AG08395 (cell line): ENCODE measurements around the gene KRTAP10-11.
"Not testable (repeated sequence)": the region's sequence is repeated elsewhere in the genome, so short reads cannot be mapped to it uniquely, and the experiment has no call there.

ENCODE experiments used
- DNase-seq: peaks from one replicate; pipeline ENCODE4 v3.0.0; 2012; ENCODE audit warnings: mixed read lengths, low spot score

The KRTAP10-11 gene

DNA sequence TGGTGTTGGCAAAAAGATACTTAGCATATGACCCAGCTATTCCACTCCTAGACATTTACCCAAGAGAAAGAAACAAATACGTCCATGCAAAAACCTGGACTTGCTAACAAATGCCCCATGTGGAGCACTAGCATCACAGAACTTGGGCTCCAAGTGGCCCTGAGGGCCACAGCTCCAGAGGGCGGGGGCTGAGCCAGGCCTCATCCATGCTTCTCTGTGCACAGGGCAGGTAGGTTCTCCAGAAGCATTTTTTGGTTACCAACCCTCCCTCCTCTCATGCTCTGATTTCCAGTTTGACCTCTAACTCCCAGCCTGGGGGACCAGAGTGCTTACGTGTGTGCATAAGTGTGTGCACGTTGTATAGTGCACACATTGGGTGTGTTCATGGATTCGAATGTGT, 18.5 kb downstream of the KRTAP10-11 start:
- no peak for DNase-seq

DNA sequence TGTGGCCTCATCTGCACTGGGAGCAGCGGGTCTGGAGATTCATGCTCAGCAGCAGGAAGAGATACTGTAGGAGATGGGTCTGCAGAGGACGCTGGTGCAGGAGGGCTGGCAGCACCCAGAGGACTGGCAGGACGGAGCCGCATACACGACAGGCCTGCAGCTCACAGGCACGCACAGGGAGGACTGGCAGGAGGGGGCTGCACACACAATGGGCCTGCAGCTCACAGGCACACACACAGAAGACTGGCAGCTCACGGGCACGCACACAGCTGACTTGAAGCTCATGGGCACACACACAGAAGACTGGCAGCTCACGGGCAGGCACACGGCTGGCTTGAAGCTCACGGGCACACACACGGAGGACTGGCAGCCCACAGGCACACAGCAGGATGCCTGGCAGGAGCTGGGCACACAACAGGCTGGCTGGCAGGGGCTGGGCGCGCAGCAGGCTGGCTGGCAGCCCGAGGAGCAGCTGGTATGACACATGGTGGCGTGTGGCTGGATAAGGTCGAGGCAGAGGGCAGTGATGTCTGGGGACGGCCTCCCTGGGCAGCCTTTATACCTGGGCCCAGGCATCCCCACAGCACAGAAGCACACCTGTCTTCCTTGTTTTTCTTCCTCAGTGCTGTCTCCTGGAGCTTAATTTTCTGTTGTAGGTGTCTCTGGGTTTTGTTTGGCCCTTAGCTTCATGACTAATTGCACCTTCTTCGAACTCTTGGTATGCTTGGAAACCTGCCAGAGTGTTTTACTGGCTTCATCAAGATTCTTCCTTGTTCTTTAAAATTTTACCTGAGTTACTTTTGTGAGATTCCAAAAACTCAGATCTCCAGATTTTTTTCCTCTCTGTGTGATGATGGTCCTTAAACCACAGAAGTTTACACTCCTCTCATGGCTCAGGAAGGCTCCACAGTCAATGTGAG, 20.4 kb downstream of the KRTAP10-11 start, which contains the start of gene KRTAP12-2:
KRTAP12-2 (minus strand) TSS at position 527 of the 920 bp plus-strand sequence; CDS start at position 486, 41 bp downstream.
- no peak for DNase-seq

DNA sequence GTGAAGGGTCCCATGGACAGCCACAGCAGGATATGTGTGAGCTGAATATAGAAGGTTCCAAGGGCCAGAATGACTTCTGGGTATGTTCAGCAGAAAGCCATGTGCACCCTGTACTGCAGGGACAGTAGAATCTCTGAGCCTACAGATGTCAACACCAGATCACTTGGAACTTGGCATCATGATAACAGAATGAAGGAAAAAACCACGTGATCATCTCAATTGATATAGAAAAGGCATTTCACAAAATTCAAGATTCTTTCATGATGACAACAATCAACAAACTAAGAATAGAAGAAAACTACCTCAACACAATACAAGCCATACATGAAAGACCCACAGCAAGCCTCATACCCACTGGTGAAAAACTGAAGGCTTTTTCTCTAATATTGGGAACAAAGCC, 21.4 kb downstream of the KRTAP10-11 start:
- no peak for DNase-seq

DNA sequence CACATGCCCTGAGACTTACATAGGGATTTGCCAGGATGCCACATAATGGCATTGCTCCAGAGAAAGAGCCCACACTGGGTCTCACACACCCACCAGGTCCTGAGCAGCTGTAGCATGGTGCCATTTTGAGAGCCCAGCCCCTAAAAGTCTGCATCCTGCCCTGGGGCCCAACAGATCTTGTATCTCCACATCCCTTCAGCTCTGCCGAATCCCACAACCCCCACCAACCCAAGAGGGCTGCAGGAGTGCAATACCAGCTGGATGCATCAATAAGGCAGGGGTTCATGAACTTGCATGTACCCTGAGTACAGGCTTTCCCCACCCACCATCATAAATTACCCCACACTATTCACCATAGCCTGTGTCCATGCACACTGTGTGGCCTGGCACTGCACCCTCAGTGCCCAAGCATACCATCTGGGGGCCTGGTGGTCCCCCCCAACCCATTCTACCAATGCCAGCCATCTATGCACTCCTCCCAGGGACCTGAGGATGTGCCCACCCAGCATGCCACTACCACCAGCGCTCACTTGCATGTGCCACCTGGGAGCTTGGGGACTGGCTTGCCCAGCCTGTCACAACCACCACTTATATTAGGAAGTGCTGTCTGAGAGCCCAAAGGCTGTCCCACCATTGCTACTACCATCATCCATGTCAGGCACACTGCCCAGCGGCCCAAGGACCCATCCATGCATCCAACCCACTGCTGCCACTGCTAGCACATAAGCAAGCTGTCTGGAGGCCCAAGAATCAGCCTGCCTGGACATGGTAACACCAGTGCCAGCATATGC, 24.6 kb downstream of the KRTAP10-11 start:
- DNase-seq = no peak

DNA sequence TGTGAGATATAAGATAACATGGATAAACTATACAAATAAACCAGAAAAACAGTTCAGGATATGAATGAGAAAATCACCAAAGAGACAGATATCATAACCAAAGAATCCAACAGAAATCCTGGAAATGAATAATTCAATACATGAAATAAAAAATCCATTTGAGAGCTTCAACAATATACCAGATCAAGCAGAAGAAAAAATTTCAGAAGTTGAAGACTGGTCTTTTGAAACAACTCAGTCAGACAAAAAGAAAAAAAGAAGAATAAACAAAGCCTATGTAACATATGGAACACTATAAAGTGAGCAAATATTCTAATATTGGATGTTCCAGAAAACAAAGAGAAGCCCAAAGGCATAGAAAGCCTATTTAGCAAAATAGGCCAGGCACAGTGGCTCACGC, 25.7 kb downstream of the KRTAP10-11 start:
- no peak for DNase-seq

DNA sequence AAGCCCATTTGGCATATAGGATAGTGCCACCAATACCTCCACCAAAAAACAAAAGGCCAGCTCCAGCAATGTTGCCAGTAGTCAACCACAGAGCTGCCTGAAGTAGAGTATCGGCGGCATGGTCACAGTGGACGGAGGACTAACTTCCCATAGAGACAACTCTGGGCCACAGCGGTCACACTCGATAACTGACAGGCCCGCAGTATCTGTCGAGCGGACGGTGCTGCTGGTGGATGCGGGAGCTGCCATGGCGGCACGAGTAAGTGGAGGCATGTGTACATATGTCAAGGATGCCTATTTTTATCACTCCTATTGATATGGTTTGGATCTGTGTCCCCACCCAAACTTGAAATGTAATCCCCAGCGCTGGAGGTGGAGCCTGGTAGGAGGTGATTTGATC, 31.7 kb downstream of the KRTAP10-11 start:
- no peak for DNase-seq

DNA sequence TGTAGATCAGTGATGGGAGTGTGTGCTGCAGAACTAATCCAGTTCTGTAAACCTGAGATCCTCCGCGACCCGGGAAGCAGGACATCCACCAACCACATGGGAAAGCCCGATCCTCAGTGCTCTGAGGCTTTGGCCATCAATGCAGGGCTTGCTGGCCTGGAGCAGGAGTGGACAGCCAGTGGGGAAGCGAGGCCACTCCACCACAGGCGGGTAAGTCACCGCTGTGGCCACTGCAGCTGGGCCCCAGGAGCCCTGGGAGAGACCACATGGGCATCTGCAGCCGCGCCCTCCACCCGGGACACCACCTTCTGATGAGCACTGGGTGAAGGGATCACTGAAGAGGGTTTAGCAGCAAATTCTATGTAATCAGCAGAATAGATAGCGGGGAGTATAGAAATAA, 34.9 kb downstream of the KRTAP10-11 start:
- no peak for DNase-seq

DNA sequence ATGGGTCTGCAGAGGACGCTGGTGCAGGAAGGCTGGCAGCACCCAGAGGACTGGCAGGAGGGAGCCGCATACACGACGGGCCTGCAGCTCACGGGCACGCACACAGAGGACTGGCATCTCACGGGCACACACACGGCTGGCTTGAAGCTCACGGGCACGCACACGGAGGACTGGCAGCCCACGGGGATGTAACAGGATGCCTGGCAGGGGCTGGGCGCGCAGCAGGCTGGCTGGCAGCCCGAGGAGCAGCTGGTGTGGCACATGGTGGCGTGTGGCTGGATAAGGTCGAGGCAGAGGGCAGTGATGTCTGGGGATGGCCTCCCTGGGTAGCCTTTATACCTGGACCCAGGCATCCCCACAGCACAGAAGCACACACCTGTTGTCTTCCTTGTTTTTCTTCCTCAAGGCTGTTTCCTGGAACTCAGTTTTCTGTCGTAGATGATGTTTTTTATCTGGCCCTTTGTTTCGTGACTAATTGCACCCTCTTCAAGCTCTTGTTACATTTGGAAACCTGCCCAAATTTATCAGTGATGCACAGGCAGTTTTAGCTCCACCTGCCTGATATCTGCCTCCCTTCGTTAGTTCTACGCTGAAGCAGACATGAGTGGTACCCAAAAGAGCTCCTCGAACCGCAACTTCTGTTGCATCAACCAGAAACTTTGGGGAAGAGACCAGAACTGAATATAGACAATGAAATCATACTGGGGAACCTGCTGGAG, 35.8 kb downstream of the KRTAP10-11 start, which contains the start of gene KRTAP12-1:
KRTAP12-1 (minus strand) TSS at position 303 of the 719 bp plus-strand sequence; CDS start at position 263, 40 bp downstream.
- no peak for DNase-seq

DNA sequence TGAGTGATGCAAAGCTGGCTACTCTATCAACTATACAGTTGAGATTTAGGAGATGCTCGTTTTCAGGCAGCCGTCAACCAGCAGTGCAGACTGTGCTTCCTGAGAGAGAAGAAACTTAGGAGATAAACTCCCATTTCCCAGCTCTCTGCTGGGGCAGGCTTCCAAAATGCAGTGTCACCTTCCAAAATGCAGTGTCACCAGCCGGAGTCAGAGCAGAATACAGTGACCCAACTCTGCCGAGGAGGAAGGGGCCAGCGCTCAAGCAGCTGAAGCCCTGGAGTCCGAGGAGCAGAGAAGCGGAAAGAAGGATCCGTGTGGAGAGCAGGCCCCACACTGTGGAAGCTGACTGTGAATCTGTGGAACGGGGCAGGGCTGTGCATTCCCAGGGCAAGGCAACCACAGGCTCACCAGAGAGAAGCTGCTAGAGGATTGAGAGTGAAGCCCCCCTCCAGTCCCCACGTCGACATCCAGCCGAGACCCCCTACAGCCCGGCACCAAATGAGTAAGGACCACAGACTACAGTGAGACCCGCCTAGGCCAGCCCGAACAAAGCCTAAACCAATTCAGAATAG, 36.5 kb downstream of the KRTAP10-11 start:
- no peak for DNase-seq

DNA sequence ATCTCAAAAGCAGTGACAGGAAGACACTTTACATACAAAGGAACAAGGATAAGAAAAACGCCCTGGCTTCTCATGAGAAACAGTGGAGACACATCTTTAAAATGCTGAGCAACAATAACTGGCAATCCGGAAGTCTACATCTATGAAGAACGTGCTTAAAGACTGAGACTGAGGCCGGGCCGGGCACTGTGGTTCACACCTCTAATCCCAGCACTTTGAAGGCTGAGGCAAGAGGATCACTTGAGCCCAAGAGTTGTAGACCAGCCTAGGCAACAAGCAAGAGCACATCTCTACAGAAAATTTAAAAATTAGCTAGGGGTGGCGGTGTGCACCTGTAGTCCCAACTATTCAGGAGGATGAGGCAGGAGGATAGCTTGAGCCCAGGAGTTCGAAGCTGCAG, 37.9 kb downstream of the KRTAP10-11 start:
- no peak for DNase-seq

DNA sequence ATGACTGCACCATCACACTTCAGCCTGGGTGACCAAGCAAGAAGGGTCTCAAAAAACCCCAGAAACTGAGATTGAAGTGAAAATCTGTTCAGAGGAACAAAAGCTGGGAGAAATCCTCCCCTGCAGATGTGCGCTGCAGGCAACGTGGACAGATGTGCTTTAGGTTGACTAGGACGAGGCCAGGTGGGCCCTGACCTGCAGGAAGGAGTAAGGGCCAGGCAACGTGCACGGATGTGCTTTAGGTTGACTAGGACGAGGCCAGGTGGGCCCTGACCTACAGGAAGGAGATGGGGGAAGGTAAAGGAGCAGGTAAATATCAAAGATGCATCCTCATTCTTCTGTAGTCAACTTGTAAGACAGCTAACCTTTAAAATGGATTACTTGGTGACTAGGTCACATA, 38.3 kb downstream of the KRTAP10-11 start:
- DNase-seq = no peak

DNA sequence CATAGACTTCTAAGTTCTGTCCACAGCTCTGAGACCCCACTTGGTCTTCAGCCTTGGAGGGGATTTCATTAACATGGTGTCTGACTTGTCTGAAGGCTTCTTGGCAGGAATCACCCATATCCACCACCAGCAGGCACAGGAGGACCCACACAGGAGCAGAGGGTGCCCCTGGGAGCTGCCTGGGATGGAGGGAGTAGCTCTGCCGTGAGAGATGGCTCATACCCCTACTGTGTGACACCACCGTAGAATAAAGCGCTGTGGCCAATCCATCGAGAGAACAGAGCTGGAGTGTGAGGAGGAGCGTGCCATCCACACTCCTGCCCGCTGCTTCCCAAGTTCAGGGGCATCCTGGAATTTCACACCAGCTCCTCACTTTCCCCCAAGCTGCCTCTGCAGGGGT, 38.8 kb downstream of the KRTAP10-11 start:
- not testable (repeated sequence) for DNase-seq

DNA sequence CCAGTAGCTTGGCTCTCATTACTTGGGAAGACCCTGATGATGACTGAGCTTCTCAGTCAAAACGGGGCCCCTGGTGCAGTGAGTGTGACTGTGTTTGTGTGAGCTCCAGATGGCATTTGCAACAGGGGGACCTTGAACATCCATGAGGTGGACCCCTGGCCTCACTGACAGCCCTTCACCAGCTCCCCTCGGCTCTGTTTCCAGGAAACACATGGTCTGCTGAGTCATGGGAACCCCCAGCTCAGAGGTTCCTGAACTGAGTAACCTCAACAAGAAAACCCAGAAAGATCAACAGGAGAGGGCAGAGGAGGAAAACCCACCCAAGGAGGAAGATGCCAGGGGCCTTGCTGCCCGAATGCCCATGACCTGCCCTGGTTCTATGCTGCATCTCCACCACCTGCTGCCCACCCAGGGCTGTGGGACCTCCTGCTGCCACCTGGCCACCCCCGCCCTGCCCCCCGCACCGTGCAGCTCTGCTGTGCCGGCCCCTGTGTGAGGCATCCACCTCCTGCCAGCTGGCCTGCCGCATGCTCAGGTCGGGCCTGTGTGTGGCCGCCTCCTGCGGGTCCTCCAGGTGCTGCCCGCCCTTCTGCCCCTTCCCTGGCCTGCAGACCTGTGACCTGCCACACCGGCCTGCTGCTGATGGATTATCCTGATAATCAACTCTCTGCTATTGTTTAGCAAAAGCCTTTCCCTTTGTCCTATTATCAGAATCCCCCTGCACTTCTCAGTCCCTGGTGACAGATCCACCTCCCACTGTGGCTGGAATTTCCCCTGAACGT, 40.0 kb downstream of the KRTAP10-11 start:
- no peak for DNase-seq

DNA sequence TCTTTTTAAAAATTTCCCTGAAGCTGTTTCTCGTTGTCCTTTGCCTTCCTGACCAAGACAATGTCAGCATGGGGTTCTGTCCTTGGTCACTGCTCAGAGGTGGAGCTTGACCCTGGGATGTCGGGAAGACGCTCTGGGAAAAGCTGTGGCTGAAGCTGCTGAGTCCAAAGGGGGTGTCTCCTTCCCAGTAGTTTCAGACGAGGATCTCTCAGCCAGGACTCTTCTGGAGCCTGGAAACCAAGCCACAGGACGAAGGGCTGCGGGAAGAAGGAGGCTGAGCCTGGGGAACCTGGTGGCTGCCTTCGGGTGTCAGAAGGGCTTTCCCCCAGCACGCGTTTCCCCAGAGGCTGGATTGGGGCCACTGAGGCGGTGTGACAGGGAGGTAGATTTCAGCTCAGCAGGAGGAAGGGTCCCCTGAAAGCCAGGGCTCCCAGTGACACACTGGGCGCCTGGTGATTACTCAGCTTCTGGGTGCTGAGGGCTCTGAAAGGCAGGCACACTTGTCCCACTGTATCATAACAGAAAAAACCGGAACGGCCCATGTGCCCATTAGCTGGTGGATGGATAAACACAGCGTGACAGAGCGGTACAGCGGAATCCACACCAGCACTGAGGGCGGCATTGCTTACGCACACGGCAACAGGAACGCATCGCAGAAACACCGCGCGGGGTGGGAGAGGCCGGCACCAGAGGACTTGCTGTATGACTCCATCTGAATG, 40.8 kb downstream of the KRTAP10-11 start:
- no peak for DNase-seq

DNA sequence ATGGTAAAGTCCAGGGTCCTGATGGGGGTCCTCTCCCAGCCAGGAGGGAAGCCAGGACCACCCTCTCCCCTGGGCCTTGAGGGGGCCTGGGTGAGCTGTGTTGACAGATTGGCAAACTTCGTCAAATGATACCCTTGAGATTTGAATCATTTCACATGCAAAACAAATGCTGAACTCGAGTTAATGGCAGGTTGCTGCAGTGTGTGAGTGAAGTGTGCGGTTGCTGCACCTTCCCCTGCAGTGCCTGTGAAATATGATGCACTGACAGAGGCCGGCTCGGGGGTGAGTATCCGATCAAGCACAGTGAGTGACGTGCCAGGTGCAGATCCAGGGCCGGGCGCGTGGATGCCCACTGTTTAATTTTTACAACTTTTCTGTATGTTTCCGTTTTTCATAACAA, 41.5 kb downstream of the KRTAP10-11 start:
- DNase-seq = no peak

DNA sequence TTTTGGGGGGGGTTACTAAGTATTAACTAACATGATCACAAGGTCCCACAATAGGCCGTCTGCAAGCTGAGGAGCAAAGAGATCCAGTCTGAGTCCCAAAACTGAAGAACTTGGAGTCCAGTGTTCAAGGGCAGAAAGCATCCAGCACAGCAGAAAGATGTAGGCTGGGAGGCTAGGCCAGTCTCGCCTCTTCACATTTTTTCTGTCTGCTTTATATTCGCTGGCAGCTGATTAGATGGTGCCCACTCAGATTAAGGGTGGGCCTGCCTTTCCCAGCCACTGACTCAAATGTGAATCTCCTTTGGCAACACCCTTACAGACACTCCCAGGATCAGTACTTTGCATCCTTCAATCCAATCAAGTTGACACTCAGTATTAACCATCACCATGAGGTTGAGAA, 43.5 kb downstream of the KRTAP10-11 start:
- DNase-seq = not testable (repeated sequence)

DNA sequence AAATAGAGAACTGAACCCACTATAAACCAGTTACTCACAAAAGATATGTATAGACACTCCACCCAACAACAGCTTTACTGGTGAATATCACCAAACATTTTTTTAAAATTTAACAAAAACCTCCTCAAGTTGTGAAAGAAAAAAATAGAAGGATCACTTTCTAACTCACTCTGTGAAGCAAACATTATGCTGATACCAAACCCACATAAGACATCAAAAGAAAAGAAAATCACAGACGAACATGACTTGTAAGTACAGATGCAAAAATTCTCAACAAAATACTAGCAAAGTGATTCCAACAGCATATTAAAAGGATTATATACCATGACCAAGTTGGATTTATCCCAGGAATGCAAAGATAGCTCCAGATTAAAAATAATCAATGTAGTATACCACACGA, 45.5 kb downstream of the KRTAP10-11 start:
- DNase-seq = no peak

DNA sequence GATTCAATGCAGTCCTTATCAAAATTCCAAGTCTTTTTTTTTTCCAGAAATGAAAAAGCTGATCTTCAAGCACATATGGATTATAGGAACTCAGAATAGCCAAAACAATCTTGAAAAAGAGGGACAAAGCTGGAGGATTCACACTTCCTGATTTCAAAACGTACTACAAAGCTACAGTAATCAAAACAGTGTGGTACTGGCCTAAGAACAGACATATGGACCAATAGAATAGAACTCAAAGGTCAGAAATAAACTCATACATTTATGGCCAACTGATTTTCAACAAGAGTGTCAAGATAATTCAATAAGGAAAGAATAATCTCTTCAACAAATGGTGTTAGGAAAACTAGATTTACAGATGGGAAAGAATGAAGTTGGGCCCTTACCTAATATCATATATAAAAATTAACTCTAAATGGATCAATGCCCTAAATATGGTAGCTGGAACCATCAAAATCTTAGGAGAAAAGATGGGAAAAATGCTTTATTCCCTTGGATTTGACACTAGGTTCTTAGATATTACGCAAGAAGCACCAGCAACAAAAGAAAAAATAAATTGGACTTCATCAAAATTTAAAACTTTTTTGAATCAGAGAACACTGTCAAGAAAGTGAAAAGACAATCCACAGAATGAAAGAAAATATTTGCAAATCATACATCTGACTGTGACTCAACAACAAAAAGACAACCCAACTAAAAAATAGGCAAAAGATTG, 46.7 kb downstream of the KRTAP10-11 start:
- DNase-seq = no peak

DNA sequence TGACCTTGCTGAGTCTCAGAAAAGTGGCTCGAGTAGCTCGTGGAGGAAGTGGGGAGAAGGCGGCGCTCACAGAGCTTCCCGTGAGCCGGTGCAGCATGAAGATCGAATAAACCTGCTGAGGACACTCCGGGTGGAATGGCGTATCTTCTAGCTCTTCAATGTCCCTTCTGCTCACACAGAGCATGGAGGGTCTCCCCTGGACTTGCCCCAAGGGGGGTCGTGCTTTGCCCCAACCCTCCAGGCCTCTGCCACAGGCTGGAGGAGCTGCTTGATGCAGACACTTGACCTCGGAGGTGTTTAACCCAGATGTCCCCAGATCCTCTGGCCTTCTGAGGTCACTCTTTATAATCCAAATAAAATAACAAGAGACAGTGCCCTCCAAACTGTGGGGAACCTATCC, 48.6 kb downstream of the KRTAP10-11 start:
- DNase-seq = no peak

DNA sequence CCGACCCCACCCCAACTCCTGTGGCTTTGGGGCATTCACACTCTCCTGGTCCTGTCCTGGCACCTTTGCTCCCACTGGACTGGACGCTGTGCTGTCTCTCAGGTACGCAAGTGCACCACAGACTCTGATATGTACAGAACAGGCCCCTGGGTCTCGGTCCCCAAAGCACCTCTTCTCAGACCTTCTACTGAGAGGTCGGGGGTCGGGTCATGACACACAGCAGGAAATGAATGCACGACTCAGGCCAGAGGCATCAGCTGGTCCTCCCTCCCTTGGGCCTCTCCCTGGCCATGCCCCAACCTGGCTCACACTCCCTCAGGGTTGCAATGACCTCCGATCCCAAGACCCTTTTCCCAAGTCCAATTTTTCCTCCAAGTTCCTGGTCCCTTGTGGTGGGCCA, 49.0 kb downstream of the KRTAP10-11 start:
- no peak for DNase-seq
